GM12878 (cell line): ENCODE results near the gene PPP1R1C. TPM values are rescaled to one million over a fixed set of nuclear protein-coding genes. Genes with fewer than 3 reads are reported as not detected.

Source experiments
- ATAC-seq: fragments of 200-7000 bp; cut with Tn5 transposase; 3 replicates; pipeline ENCODE4 v1.9.1; 2020; ENCODE audit warnings: mild to moderate bottlenecking, moderate library complexity
- BruUV-seq: library from RNA; stranded (reverse); fragments of 400-500 nt; replicated peaks from 2 replicates; lab custom pipeline; 2021; lab: Mats Ljungman, UMichigan
- CTCF ChIA-PET: fragments of 300-600 bp; sonication (Branson Sonifier 250); formaldehyde crosslinking; extraction: SDS; loops from one replicate; lab custom pipeline; 2021; ENCODE audit warnings: inconsistent platforms; lab: Yijun Ruan, JAX
- POLR2A ChIA-PET: fragments of 350-600 bp; formaldehyde crosslinking; extraction: SDS; loops from one replicate; lab custom pipeline; 2021; ENCODE audit warnings: inconsistent platforms; lab: Charles Lee
- RAD21 ChIA-PET: fragments of 300-600 bp; sonication (Branson Sonifier 250); formaldehyde crosslinking; loops from one replicate; lab custom pipeline; 2023; ENCODE audit warnings: antibody characterized with exemption; ENCODE audit not compliant: unreplicated experiment; lab: Charles Lee
- SMC1A ChIA-PET: fragments of 300-600 bp; sonication (Branson Sonifier 250); formaldehyde crosslinking; loops from one replicate; lab custom pipeline; 2023; ENCODE audit not compliant: unreplicated experiment, uncharacterized antibody; lab: Charles Lee
- DNase-seq: peaks from one replicate; pipeline ENCODE4 v3.0.0-alpha.2; 2011; ENCODE audit warnings: low read depth, low spot score
- FAIRE-seq: peaks from 3 replicates; lab custom pipeline; 2011; peaks lifted over from hg19 to GRCh38; lab: Jason Lieb, UNC
- H2AFZ ChIP-seq: 2 replicates; pipeline ENCODE4 v1.6.0; 2011; ENCODE audit warnings: low read depth, low read length, control low read depth; ENCODE audit not compliant: control insufficient read depth
- H3K27ac ChIP-seq: 2 replicates; pipeline ENCODE4 v1.5.1; 2011; ENCODE audit warnings: control low read depth; ENCODE audit not compliant: control insufficient read depth, insufficient read depth
- H3K27me3 ChIP-seq, 2 experiments: replicated peaks in 1 of 2; 2 replicates each; pipeline versions ENCODE4 v1.6.0 to v1.6.1; 2011; ENCODE audit warnings: low read length in 1 of 2; ENCODE audit not compliant: control insufficient read depth in 2 of 2, insufficient read depth in 2 of 2
- H3K36me3 ChIP-seq, 2 experiments: 2 replicates each; pipeline ENCODE4 v1.5.1; 2011; ENCODE audit warnings: low read length in 1 of 2; ENCODE audit not compliant: control insufficient read depth in 2 of 2, insufficient read depth in 2 of 2
- H3K4me1 ChIP-seq: 2 replicates; pipeline ENCODE4 v1.6.1; 2011; ENCODE audit warnings: mild to moderate bottlenecking, low read length, moderate library complexity, mixed read lengths; ENCODE audit not compliant: control insufficient read depth, insufficient read depth
- H3K4me2 ChIP-seq: 2 replicates; pipeline ENCODE4 v1.6.0; 2011; ENCODE audit warnings: control low read depth; ENCODE audit not compliant: control insufficient read depth, insufficient read depth
- H3K4me3 ChIP-seq: fragments of 200-600 bp; sonication (generic); 2 replicates; pipeline ENCODE4 v1.5.1; 2016
- H3K79me2 ChIP-seq: 2 replicates; pipeline ENCODE4 v1.6.0; 2011; ENCODE audit warnings: low read length; ENCODE audit not compliant: control insufficient read depth, insufficient read depth
- H3K9ac ChIP-seq: 2 replicates; pipeline ENCODE4 v1.8.0; 2011; ENCODE audit warnings: low read length, control low read depth, mixed read lengths; ENCODE audit not compliant: control insufficient read depth, insufficient read depth
- H3K9me3 ChIP-seq: replicated peaks from 3 replicates; pipeline ENCODE4 v1.5.1; 2011; ENCODE audit warnings: mild to moderate bottlenecking, low read length; ENCODE audit not compliant: control insufficient read depth, insufficient read depth
- H4K20me1 ChIP-seq: 2 replicates; pipeline ENCODE4 v1.6.0; 2011; ENCODE audit not compliant: control insufficient read depth, insufficient read depth
- BCL11A ChIP-seq: IDR thresholded peaks from 2 replicates; pipeline ENCODE4 v1.6.1; 2011; ENCODE audit warnings: low read depth, low read length
- BMI1 ChIP-seq: fragments of 450-650 bp; IDR thresholded peaks from 2 replicates; pipeline ENCODE4 v1.6.1; 2016; ENCODE audit warnings: mild to moderate bottlenecking, moderate library complexity, borderline replicate concordance
- CEBPB ChIP-seq, 2 experiments: fragments of 150-350 bp in 1 of 2; IDR thresholded peaks; 2 replicates each; pipeline ENCODE4 v1.6.1; 2012 to 2014; ENCODE audit warnings: low read depth in 2 of 2, low read length in 2 of 2, borderline replicate concordance in 1 of 2, inconsistent platforms in 1 of 2
- CREB1 ChIP-seq: IDR thresholded peaks from 2 replicates; pipeline ENCODE4 v1.6.1; 2012; ENCODE audit warnings: low read depth, mild to moderate bottlenecking, inconsistent platforms
- FOXM1 ChIP-seq: IDR thresholded peaks from 2 replicates; pipeline ENCODE4 v1.6.1; 2012; ENCODE audit warnings: low read depth, mild to moderate bottlenecking, inconsistent platforms, low read length, moderate library complexity
- IKZF1 ChIP-seq: fragments of 450-650 bp; conservative IDR thresholded peaks from 2 replicates; pipeline ENCODE4 v1.6.1; 2017; ENCODE audit warnings: antibody characterized with exemption, mild to moderate bottlenecking
- JUND ChIP-seq: IDR thresholded peaks from 2 replicates; pipeline ENCODE4 v1.6.1; 2012; ENCODE audit warnings: low read depth, mild to moderate bottlenecking, low read length, improper control_type of control experiment, moderate library complexity
- MTA2 ChIP-seq: fragments of 450-650 bp; IDR thresholded peaks from 2 replicates; pipeline ENCODE4 v1.6.1; 2016; ENCODE audit warnings: low read depth, mild to moderate bottlenecking, moderate library complexity
- NFYB ChIP-seq: IDR thresholded peaks from 2 replicates; pipeline ENCODE4 v1.6.1; 2011; ENCODE audit warnings: low read depth, mild to moderate bottlenecking, low read length, improper control_type of control experiment, moderate library complexity; ENCODE audit not compliant: insufficient read depth
- RCOR1 ChIP-seq: conservative IDR thresholded peaks from 2 replicates; pipeline ENCODE4 v1.6.1; 2012; ENCODE audit warnings: low read depth, low read length, improper control_type of control experiment
- RELA ChIP-seq: fragments of 450-650 bp; IDR thresholded peaks from 2 replicates; pipeline ENCODE4 v1.8.0; 2014; ENCODE audit warnings: borderline replicate concordance; ENCODE audit not compliant: partially characterized antibody
- SMC3 ChIP-seq: IDR thresholded peaks from 2 replicates; pipeline ENCODE4 v1.6.1; 2011; ENCODE audit warnings: low read length, improper control_type of control experiment, borderline replicate concordance
- SREBF2 ChIP-seq: IDR thresholded peaks from 2 replicates; pipeline ENCODE4 v1.6.1; 2012; ENCODE audit warnings: mild to moderate bottlenecking, low read length
- SRF ChIP-seq, 2 experiments: IDR thresholded peaks; 2 replicates each; pipeline ENCODE4 v1.6.1; 2011; ENCODE audit warnings: low read depth in 2 of 2, low read length in 2 of 2, mild to moderate bottlenecking in 1 of 2, moderate library complexity in 1 of 2
- STAT3 ChIP-seq: IDR thresholded peaks from 2 replicates; pipeline ENCODE4 v1.6.1; 2011; ENCODE audit warnings: low read depth, low read length, improper control_type of control experiment
- WRNIP1 ChIP-seq: IDR thresholded peaks from 2 replicates; pipeline ENCODE4 v1.6.1; 2011; ENCODE audit warnings: low read depth, low read length, improper control_type of control experiment, borderline replicate concordance
- WGBS: methylation state at CpG from one replicate; pipeline ENCODE4 v1.1.6; 2016; ENCODE audit warnings: low lambda C conversion rate; ENCODE audit not compliant: insufficient replicate concordance, insufficient coverage; ENCODE audit errors: missing lambda C conversion rate; 5-methylcytosine and 5-hydroxymethylcytosine counted together
- in situ Hi-C: fragments of 300-500 bp; cut with MboI; formaldehyde crosslinking; loops from 9 replicates; pipeline ENCODE4 v1.14.3; 2018; ENCODE audit warnings: mixed read lengths
- intact Hi-C: fragments of 100-400 bp; cut with micrococcal nuclease; formaldehyde crosslinking; loops from one replicate; pipeline ENCODE4 v1.14.2; 2022; ENCODE audit not compliant: unreplicated experiment
- polyA plus RNA-seq, 11 experiments: library from polyadenylated mRNA; depleted of rRNA in 4 of 11; unstranded in 6 of 11; stranded (reverse) in 5 of 11; fragments of >200 nt; fragmentation: Nextera tagmentation in 4 of 11; fragmentation: Illumina TruSeq in 1 of 11; extraction: Ambion mirVana in 4 of 11; extraction: Trizol in 1 of 11; gene quantifications; 1 replicate in 1 of 11; 2 replicates in 10 of 11; pipeline versions ENCODE4 v1.2.1 to v1.2.3, GENCODE V29; 2011 to 2016; ENCODE audit warnings: inconsistent platforms in 2 of 11, missing spikeins in 2 of 11, low read depth in 1 of 11
- total RNA-seq, 4 experiments: library from RNA; depleted of rRNA in 3 of 4; stranded (reverse); fragments of >200 nt in 3 of 4; fragmentation: Illumina TruSeq in 1 of 4; extraction: Trizol in 1 of 4; gene quantifications; 2 replicates each; pipeline versions ENCODE4 v1.2.1 to v1.2.3, GENCODE V29; 2013 to 2021
- TF ChIP-seq, protein P1 (sequence below): fragments of 450-650 bp; IDR thresholded peaks from 2 replicates; pipeline ENCODE4 v1.6.1; 2018; ENCODE audit warnings: borderline replicate concordance, mild to moderate bottlenecking; ENCODE audit not compliant: partially characterized antibody
- TF ChIP-seq, protein P2 (sequence below): fragments of 150-350 bp; IDR thresholded peaks from 2 replicates; pipeline ENCODE4 v1.6.1; 2016; ENCODE audit warnings: low read depth, low read length

PPP1R1C gene
- total and polyA plus RNA-seq, 10 of the 15 experiments (the other 5 are each of a cell fraction or from before 2014, with no cell fraction given), result 0.11 TPM; not detected in 9

DNA sequence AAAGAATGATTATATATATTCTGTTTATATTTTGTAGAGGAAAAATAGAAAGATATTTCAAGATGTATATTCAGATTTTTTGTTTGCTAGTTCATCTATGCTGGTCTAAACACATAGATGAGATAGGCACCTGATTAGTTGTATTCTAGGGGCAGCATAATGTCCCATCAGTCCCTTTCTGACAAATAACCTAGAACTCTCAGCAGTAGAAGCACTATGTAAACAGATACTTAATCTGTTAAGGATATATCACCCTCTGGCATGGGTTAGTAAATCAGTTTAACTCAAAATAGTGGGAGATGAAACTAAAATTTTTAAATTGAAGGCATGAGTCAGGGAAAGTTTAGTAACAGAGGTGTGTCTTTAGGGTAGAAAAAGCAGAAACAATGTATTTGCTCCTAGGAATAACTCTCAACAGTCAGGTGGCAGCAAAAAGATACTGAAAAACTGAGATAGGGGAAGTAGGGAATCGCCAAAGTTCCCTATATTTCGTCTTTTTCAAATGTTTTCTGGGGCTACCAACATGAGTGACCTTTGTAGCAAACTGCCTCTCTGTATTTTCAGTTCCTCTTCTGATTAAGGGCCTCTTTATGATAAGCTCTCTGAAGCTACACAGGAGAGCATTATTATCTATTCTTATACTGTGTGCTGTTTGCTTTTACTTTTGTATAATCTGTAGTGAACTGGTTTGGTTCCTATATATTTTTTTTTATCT is 5.7 kb downstream of the PPP1R1C start (continued):
- TF ChIP-seq CEBPB (IDR thresholded peaks at IDR 0.05; ENCODE audit: borderline replicate concordance in 1 of 2, low read depth in 2 of 2, low read length in 2 of 2) (no peak), NFYB (no peak), BMI1 (peak; percentile 66; the same call in 1 of the 2 replicates), SREBF2 (no peak), RELA (no peak), STAT3 (no peak), IKZF1 (peak; percentile 94)

DNA sequence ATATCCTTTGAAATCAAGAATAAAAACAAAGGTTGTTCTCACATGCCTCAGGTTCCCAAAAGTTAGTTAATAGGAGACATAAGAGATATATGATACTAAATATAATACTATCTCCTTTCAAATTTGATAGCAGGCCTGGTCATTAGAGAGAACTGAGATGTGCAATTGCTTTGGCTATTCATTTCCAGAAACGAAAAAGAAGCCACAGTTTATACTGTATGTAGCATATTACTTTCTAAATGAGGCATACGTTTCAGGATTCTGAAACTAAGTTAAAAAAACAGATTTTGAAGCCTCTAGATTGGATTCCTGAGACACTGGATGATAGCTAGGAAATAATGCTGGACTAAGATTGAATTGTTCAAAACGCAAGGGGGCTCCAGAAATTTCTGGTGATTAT is 7.1 kb downstream of the PPP1R1C start:
- ChIA-PET CTCF (interaction anchor here (1.0 to 1.2 kb wide), 2 partner anchors 38 to 171 kb away, joined by 3 to 4 read pairs; no protein-coding TSS in a partner anchor), POLR2A (no interaction called here), RAD21 (no interaction called here), SMC1A (no interaction called here)
- H3K4me3 ChIP-seq, result no peak overlapping the region
- DNase-seq (peak; percentile 17), ATAC-seq (peak; percentile 89), FAIRE-seq (no peak)
- peaks cover 0 to 4% of the 10 kb centered on the region in 2 experiments; a peak in 1 of 4 replicates for H3K27me3 ChIP-seq
- H3K4me2 ChIP-seq, result peak overlapping the region; percentile 27
- WGBS, result 6% methylated on average over 3 of the region's 3 CpGs
- H3K9ac ChIP-seq, result no peak overlapping the region
- H3K79me2 ChIP-seq, result no peaks in the 10 kb centered on the region
- in situ Hi-C loops, result no loop called here
- H2AFZ ChIP-seq, result no peak overlapping the region
- peaks cover 17% of the 10 kb centered on the region for H3K4me1 ChIP-seq
- intact Hi-C loops, result loop anchor here (10.0 kb wide), 1 partner anchor 888 kb away; no protein-coding TSS in a partner anchor
- BruUV-seq, result no TSS peak
- H3K36me3 ChIP-seq, result no peaks in the 10 kb centered on the region
- no peaks in the 10 kb centered on the region for H4K20me1 ChIP-seq
- no peak overlapping the region for H3K27ac ChIP-seq
- H3K9me3 ChIP-seq, result no peaks in the 10 kb centered on the region
- TF ChIP-seq, protein P1, sequence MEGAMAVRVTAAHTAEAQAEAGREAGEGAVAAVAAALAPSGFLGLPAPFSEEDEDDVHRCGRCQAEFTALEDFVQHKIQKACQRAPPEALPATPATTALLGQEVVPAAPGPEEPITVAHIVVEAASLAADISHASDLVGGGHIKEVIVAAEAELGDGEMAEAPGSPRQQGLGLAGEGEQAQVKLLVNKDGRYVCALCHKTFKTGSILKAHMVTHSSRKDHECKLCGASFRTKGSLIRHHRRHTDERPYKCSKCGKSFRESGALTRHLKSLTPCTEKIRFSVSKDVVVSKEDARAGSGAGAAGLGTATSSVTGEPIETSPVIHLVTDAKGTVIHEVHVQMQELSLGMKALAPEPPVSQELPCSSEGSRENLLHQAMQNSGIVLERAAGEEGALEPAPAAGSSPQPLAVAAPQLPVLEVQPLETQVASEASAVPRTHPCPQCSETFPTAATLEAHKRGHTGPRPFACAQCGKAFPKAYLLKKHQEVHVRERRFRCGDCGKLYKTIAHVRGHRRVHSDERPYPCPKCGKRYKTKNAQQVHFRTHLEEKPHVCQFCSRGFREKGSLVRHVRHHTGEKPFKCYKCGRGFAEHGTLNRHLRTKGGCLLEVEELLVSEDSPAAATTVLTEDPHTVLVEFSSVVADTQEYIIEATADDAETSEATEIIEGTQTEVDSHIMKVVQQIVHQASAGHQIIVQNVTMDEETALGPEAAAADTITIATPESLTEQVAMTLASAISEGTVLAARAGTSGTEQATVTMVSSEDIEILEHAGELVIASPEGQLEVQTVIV, result no peak
- TF ChIP-seq CREB1 (0 out of 2 replicates have a peak, but pooled peaks have one; percentile 25), MTA2 (peak; percentile 90), SMC3 (no peak), SRF (IDR thresholded peaks at IDR 0.05; ENCODE audit: low read depth in 2 of 2, low read length in 2 of 2) (no peak), FOXM1 (peak; percentile 86; the same call in 1 of the 2 replicates), JUND (peak; percentile 78; the same call in 1 of the 2 replicates), RCOR1 (no peak), WRNIP1 (no peak), BCL11A (peak; percentile 92)
- TF ChIP-seq, protein P2, sequence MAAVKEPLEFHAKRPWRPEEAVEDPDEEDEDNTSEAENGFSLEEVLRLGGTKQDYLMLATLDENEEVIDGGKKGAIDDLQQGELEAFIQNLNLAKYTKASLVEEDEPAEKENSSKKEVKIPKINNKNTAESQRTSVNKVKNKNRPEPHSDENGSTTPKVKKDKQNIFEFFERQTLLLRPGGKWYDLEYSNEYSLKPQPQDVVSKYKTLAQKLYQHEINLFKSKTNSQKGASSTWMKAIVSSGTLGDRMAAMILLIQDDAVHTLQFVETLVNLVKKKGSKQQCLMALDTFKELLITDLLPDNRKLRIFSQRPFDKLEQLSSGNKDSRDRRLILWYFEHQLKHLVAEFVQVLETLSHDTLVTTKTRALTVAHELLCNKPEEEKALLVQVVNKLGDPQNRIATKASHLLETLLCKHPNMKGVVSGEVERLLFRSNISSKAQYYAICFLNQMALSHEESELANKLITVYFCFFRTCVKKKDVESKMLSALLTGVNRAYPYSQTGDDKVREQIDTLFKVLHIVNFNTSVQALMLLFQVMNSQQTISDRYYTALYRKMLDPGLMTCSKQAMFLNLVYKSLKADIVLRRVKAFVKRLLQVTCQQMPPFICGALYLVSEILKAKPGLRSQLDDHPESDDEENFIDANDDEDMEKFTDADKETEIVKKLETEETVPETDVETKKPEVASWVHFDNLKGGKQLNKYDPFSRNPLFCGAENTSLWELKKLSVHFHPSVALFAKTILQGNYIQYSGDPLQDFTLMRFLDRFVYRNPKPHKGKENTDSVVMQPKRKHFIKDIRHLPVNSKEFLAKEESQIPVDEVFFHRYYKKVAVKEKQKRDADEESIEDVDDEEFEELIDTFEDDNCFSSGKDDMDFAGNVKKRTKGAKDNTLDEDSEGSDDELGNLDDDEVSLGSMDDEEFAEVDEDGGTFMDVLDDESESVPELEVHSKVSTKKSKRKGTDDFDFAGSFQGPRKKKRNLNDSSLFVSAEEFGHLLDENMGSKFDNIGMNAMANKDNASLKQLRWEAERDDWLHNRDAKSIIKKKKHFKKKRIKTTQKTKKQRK, result no peak
